NCI-H524 (cell line): ENCODE measurements around the gene APEH.
A peak's percentile ranks its signal among the peaks of the same experiment; 100 is the strongest.

ENCODE experiments used
- DNase-seq, 2 experiments: peaks; one replicate each; lab custom pipeline; 2025; lab: John Stamatoyannopoulos, UW

APEH gene

GRCh38 chr3:49714728-49715550 lies 40.8 kb downstream of the APEH start:
- no peak for DNase-seq

- no peak for DNase-seq
These were observed 41.5 kb downstream of the APEH start for GRCh38 chr3:49715611-49716121.

- DNase-seq = no peak
These were observed 42.0 kb downstream of the APEH start for GRCh38 chr3:49716169-49716568.

- DNase-seq = no peak
These were observed 42.6 kb downstream of the APEH start for GRCh38 chr3:49716691-49717210.

GRCh38 chr3:49717211-49717958 lies 43.2 kb downstream of the APEH start:
- no peak for DNase-seq

GRCh38 chr3:49717959-49718857 lies 44.1 kb downstream of the APEH start:
- DNase-seq = no peak

- no peak for DNase-seq
These were observed 44.7 kb downstream of the APEH start for GRCh38 chr3:49718858-49719213.

GRCh38 chr3:49719214-49719884 lies 45.2 kb downstream of the APEH start, which contains the start of gene AMIGO3:
AMIGO3 (minus strand) TSS chr3:49719684; CDS start chr3:49719465, 219 bp downstream.
- DNase-seq = peak; percentile 92 to 93

- DNase-seq = peak in 1 of 2 experiments; percentile 17
These were observed 46.9 kb downstream of the APEH start for GRCh38 chr3:49720855-49721595.

- no peak for DNase-seq
These were observed 47.4 kb downstream of the APEH start for GRCh38 chr3:49721596-49721895.

- DNase-seq = no peak
These were observed 48.0 kb downstream of the APEH start for GRCh38 chr3:49721896-49722781.

GRCh38 chr3:49722896-49723295 lies 48.7 kb downstream of the APEH start:
- no peak for DNase-seq

GRCh38 chr3:49723296-49723627 lies 49.1 kb downstream of the APEH start:
- DNase-seq = peak in 1 of 2 experiments; percentile 13

GRCh38 chr3:49723628-49724551 lies 49.7 kb downstream of the APEH start, which contains the start of gene GMPPB:
GMPPB (minus strand) TSS chr3:49723951; CDS start chr3:49723726, 225 bp downstream.
- peak; percentile 83 to 92 for DNase-seq

- no peak for DNase-seq
These were observed 50.4 kb downstream of the APEH start for GRCh38 chr3:49724586-49724985.

- DNase-seq = no peak
These were observed 51.9 kb downstream of the APEH start for GRCh38 chr3:49725906-49726681.

- DNase-seq = no peak
These were observed 53.2 kb downstream of the APEH start for GRCh38 chr3:49727154-49727923.
